OCI-LY7 (cell line): ENCODE measurements around the gene DEDD2. TPM values are rescaled to one million over a fixed set of nuclear protein-coding genes. Genes with fewer than 3 reads are reported as not detected.
A peak's percentile ranks its signal among the peaks of the same experiment; 100 is the strongest.

Experiments used
- BruUV-seq: library from RNA; stranded (reverse); fragments of 400-500 nt; replicated peaks from 2 replicates; lab custom pipeline; 2021; lab: Mats Ljungman, UMichigan
- CTCF ChIA-PET: fragments of 300-600 bp; sonication (Branson Sonifier 250); formaldehyde crosslinking; loops from one replicate; lab custom pipeline; 2022; ENCODE audit warnings: antibody characterized with exemption; ENCODE audit not compliant: unreplicated experiment; lab: Charles Lee
- POLR2A ChIA-PET: fragments of 300-600 bp; sonication (Branson Sonifier 250); formaldehyde crosslinking; loops from one replicate; lab custom pipeline; 2022; ENCODE audit warnings: antibody characterized with exemption; lab: Charles Lee
- DNase-seq: peaks from one replicate; pipeline ENCODE4 v3.0.0-alpha.2; 2015; ENCODE audit warnings: low spot score
- H2AFZ ChIP-seq: fragments of 200-600 bp; sonication (generic), shearing (Covaris generic); 2 replicates; pipeline ENCODE4 v1.6.1; 2014; ENCODE audit warnings: mild to moderate bottlenecking, antibody characterized with exemption, low read length, moderate library complexity
- H3K27ac ChIP-seq: fragments of 200-600 bp; sonication (generic); 2 replicates; pipeline ENCODE4 v1.5.1; 2014; ENCODE audit warnings: mixed run types, low read depth, mild to moderate bottlenecking, moderate library complexity, low read length, inconsistent platforms; ENCODE audit not compliant: poor library complexity, severe bottlenecking
- H3K36me3 ChIP-seq: fragments of 200-600 bp; sonication (generic); 2 replicates; pipeline ENCODE4 v1.6.1; 2014; ENCODE audit warnings: mild to moderate bottlenecking, antibody characterized with exemption, low read length, moderate library complexity, mixed read lengths; ENCODE audit not compliant: insufficient read depth
- H3K4me1 ChIP-seq: fragments of 200-600 bp; sonication (generic); 2 replicates; pipeline ENCODE4 v1.5.1; 2014; ENCODE audit warnings: mild to moderate bottlenecking, low read length; ENCODE audit not compliant: insufficient read depth, poor library complexity, severe bottlenecking
- H3K4me2 ChIP-seq: fragments of 200-600 bp; sonication (generic); 2 replicates; pipeline ENCODE4 v1.6.1; 2014; ENCODE audit warnings: mild to moderate bottlenecking, low read length
- H3K4me3 ChIP-seq: fragments of 200-600 bp; sonication (generic); 2 replicates; pipeline ENCODE4 v1.5.1; 2014; ENCODE audit warnings: mild to moderate bottlenecking, low read depth, low read length; ENCODE audit not compliant: poor library complexity, severe bottlenecking
- H3K79me2 ChIP-seq: fragments of 200-600 bp; sonication (generic); 2 replicates; pipeline ENCODE4 v1.6.1; 2016; ENCODE audit warnings: low read depth, mild to moderate bottlenecking, low read length, moderate library complexity, mixed read lengths; ENCODE audit not compliant: insufficient read depth
- H3K9me2 ChIP-seq: fragments of 200-600 bp; sonication (generic); 2 replicates; pipeline ENCODE4 v1.6.1; 2016; ENCODE audit warnings: mild to moderate bottlenecking, low read length, mixed read lengths; ENCODE audit not compliant: insufficient read depth
- H3K9me3 ChIP-seq: fragments of 200-600 bp; sonication (generic); 2 replicates; pipeline ENCODE4 v1.6.1; 2014; ENCODE audit warnings: mild to moderate bottlenecking, mixed run types, low read length, mixed read lengths
- H4K20me1 ChIP-seq: fragments of 200-600 bp; sonication (generic); 2 replicates; pipeline ENCODE4 v1.6.1; 2014; ENCODE audit warnings: mild to moderate bottlenecking, antibody characterized with exemption, low read length, moderate library complexity, mixed read lengths; ENCODE audit not compliant: insufficient read depth
- EZH2phosphoT487 ChIP-seq: fragments of 200-600 bp; sonication (generic); IDR thresholded peaks from 2 replicates; pipeline ENCODE4 v1.6.1; 2018; ENCODE audit warnings: low read depth, borderline replicate concordance, mild to moderate bottlenecking, mixed run types, antibody characterized with exemption, low read length, moderate library complexity, mixed read lengths
- intact Hi-C: fragments of 100-400 bp; cut with micrococcal nuclease; formaldehyde crosslinking; loops from one replicate; pipeline ENCODE4 v1.10.0; 2022; ENCODE audit not compliant: unreplicated experiment
- total RNA-seq, 2 experiments: library from RNA; depleted of rRNA in 1 of 2; stranded (reverse); fragments of >200 nt in 1 of 2; shearing (Covaris generic) in 1 of 2; gene quantifications; 2 replicates each; pipeline ENCODE4 v1.2.3, GENCODE V29; 2014 to 2022
- TF ChIP-seq, protein P1 (sequence below): fragments of 200-600 bp; sonication (generic); conservative IDR thresholded peaks from 2 replicates; pipeline ENCODE4 v1.5.1; 2014; ENCODE audit warnings: mild to moderate bottlenecking, antibody characterized with exemption, low read length, moderate library complexity, mixed read lengths

The DEDD2 gene
- total RNA-seq, 2 experiments from 2014 or later, result 15.5 to 41.9 TPM

- Histone ChIP-seq H3K4me2 (no peak overlapping the region), H3K9me2 (no peaks in the 10 kb centered on the region), H3K79me2 (peaks cover 6% of the 10 kb centered on the region; the same call in 1 of the 2 replicates), H3K36me3 (peaks cover 29% of the 10 kb centered on the region), H3K9me3 (no peaks in the 10 kb centered on the region), H3K4me1 (peaks cover 25% of the 10 kb centered on the region), H3K27ac (peak overlapping the region; percentile 12), H2AFZ (no peak overlapping the region), H3K4me3 (no peak overlapping the region), H4K20me1 (no peaks in the 10 kb centered on the region; the same call in 1 of the 2 replicates)
- no peak for TF ChIP-seq EZH2phosphoT487
- TF ChIP-seq, protein P1, sequence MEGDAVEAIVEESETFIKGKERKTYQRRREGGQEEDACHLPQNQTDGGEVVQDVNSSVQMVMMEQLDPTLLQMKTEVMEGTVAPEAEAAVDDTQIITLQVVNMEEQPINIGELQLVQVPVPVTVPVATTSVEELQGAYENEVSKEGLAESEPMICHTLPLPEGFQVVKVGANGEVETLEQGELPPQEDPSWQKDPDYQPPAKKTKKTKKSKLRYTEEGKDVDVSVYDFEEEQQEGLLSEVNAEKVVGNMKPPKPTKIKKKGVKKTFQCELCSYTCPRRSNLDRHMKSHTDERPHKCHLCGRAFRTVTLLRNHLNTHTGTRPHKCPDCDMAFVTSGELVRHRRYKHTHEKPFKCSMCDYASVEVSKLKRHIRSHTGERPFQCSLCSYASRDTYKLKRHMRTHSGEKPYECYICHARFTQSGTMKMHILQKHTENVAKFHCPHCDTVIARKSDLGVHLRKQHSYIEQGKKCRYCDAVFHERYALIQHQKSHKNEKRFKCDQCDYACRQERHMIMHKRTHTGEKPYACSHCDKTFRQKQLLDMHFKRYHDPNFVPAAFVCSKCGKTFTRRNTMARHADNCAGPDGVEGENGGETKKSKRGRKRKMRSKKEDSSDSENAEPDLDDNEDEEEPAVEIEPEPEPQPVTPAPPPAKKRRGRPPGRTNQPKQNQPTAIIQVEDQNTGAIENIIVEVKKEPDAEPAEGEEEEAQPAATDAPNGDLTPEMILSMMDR, result no peak
- POLR2A ChIA-PET, result interaction anchor here (0.5 to 1.0 kb wide), 2 partner anchors 31 to 81 kb away, joined by 3 read pairs; no protein-coding TSS in a partner anchor
- CTCF ChIA-PET, result no interaction called here
- DNase-seq, result no peak
- intact Hi-C loops, result no loop called here
- BruUV-seq, result no TSS peak
Measured at GRCh38 chr19:42246922-42247639, 29.6 kb upstream of the DEDD2 start.

GRCh38 chr19:42246143-42246921 lies 28.9 kb upstream of the DEDD2 start:
- no peak for DNase-seq
- Histone ChIP-seq H3K9me3 (no peaks in the 10 kb centered on the region), H3K4me3 (no peak overlapping the region), H3K79me2 (peaks cover 7% of the 10 kb centered on the region), H3K36me3 (peaks cover 29% of the 10 kb centered on the region), H3K27ac (peak overlapping the region; percentile 12), H3K4me2 (no peak overlapping the region), H3K9me2 (no peaks in the 10 kb centered on the region), H2AFZ (no peak overlapping the region), H3K4me1 (peaks cover 22% of the 10 kb centered on the region), H4K20me1 (no peaks in the 10 kb centered on the region)
- intact Hi-C loops, result no loop called here
- no TSS peak for BruUV-seq
- no peak for TF ChIP-seq EZH2phosphoT487
- TF ChIP-seq, protein P1, result no peak
- POLR2A ChIA-PET, result interaction anchor here (0.5 to 1.0 kb wide), 2 partner anchors 32 to 80 kb away, joined by 3 read pairs; no protein-coding TSS in a partner anchor
- CTCF ChIA-PET, result no interaction called here
